Right atrium auricular region (tissue), 2 donors: Measurements from ENCODE around the gene PPP1CA. TPM values are rescaled to one million over a fixed set of nuclear protein-coding genes. Genes with fewer than 3 reads are reported as not detected.

Experiments
- DNase-seq: peaks from one replicate; pipeline ENCODE4 v3.0.0-alpha.2; 2019; ENCODE audit warnings: low spot score
- H3K27ac ChIP-seq, 2 donors: fragments of 200-600 bp; sonication (generic); 1 replicate in 1 of 2; 2 replicates in 1 of 2; pipeline ENCODE4 v1.5.1; 2016 to 2019
- H3K27me3 ChIP-seq, 2 donors: fragments of 200-600 bp; sonication (generic); one replicate each; pipeline versions ENCODE4 v1.5.1 to v1.6.0; 2017 to 2019
- H3K36me3 ChIP-seq: fragments of 200-600 bp; sonication (generic); one replicate; pipeline ENCODE4 v1.5.1; 2016
- H3K4me1 ChIP-seq, 2 donors: fragments of 200-600 bp; sonication (generic); one replicate each; pipeline versions ENCODE4 v1.5.1 to v1.6.0; 2017 to 2019
- H3K4me3 ChIP-seq, 2 donors: fragments of 200-600 bp; sonication (generic); 1 replicate in 1 of 2; 2 replicates in 1 of 2; pipeline ENCODE4 v1.5.1; 2017 to 2019; ENCODE audit warnings: mild to moderate bottlenecking in 1 of 2, moderate library complexity in 1 of 2
- H3K9me3 ChIP-seq, 2 donors: fragments of 200-600 bp; sonication (generic); one replicate each; pipeline ENCODE4 v1.5.1; 2019
- total RNA-seq, 2 donors: library from RNA; depleted of rRNA; stranded (reverse); fragments of >200 nt; gene quantifications; one replicate each; pipeline ENCODE4 v1.1.0, GENCODE V29; 2016
- TF ChIP-seq, protein P1 (sequence below), 2 donors: fragments of 200-600 bp; sonication (generic); IDR thresholded peaks; one replicate each; pipeline ENCODE4 v1.5.1; 2019; ENCODE audit warnings: antibody characterized with exemption in 2 of 2

The PPP1CA gene
- total RNA-seq, 2 donors from 2014 or later: 97.8 to 112 TPM

DNA sequence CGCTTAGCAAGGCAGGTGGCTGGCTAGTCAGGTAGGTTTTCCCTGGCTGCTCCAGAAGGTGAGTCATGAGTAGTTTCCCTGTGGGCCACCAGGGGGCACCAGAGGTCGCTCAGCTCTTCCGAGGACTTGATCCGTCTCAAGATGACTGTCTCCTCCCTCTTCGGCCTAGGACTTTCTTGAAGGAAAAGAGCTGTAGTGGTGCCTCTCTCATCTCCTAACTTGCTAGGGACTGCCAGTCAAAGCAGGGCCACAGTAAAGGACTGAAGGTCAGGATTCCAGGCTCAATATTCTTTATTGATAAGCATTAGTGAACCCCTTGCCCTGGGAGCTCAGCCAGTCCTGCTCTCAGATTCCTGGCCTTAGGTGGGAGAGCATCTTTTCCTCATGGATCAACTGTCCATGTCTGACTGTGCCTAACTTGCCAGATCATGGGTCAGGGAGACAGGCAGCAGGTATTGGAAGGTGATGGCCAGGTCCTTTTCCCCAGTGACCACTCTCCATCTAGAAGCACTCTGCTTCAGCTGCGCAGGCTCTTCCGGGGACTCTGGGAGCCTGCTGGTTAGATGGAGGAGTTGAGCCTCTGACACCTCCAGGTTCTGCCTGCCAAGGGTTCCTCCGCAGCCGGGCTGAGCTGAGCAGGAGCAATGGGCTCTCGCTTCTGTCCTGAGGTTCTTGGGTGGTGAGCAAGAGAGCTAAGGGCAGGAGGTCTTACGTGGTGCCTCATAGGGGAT, 50.2 kb downstream of the PPP1CA start:
- H3K4me1 ChIP-seq: peaks cover 0 to 68% of the 10 kb centered on the region in 2 donors
- no peaks in the 10 kb centered on the region for H3K9me3 ChIP-seq
- H3K27me3 ChIP-seq: no peaks in the 10 kb centered on the region
- H3K36me3 ChIP-seq: no peaks in the 10 kb centered on the region
- TF ChIP-seq, protein P1, sequence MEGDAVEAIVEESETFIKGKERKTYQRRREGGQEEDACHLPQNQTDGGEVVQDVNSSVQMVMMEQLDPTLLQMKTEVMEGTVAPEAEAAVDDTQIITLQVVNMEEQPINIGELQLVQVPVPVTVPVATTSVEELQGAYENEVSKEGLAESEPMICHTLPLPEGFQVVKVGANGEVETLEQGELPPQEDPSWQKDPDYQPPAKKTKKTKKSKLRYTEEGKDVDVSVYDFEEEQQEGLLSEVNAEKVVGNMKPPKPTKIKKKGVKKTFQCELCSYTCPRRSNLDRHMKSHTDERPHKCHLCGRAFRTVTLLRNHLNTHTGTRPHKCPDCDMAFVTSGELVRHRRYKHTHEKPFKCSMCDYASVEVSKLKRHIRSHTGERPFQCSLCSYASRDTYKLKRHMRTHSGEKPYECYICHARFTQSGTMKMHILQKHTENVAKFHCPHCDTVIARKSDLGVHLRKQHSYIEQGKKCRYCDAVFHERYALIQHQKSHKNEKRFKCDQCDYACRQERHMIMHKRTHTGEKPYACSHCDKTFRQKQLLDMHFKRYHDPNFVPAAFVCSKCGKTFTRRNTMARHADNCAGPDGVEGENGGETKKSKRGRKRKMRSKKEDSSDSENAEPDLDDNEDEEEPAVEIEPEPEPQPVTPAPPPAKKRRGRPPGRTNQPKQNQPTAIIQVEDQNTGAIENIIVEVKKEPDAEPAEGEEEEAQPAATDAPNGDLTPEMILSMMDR (IDR thresholded peaks at IDR 0.05): peak; percentile 68 to 94
- no peak for DNase-seq
- H3K27ac ChIP-seq: peak overlapping the region; percentile 99
- no peak overlapping the region for H3K4me3 ChIP-seq

DNA sequence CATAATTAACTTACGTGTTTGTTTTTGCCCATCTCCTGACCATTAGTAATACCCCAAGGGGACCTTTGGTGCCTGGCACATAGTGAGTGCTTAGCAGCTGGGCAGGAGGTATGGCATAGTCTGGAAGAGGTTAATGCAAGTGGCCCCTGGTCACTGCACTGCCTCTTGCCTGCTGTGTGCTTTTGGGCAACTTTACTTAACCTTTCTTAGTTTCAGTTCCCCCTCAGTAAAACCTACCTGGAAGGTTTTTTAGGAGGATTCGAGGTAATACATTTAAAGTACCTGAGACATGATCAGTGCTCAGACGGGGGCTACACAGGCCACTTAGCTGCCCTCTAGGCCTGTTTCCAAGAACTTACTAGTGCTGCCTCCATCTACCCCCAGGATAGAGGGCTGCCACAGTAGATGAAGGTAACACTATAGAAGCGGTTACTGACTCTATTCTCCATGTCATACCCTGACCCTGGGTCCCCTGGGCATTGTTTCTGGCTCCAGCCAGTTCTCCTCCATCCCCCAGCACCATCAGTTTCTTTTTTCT, 51.7 kb downstream of the PPP1CA start:
- Histone ChIP-seq H3K36me3 (no peaks in the 10 kb centered on the region), H3K9me3 (no peaks in the 10 kb centered on the region), H3K4me3 (no peak overlapping the region), H3K27ac (peak overlapping the region in 1 of 2 donors; percentile 54), H3K27me3 (no peaks in the 10 kb centered on the region), H3K4me1 (peaks cover 0 to 54% of the 10 kb centered on the region in 2 donors)
- no peak for DNase-seq
- TF ChIP-seq, protein P1 (IDR thresholded peaks at IDR 0.05): no peak

DNA sequence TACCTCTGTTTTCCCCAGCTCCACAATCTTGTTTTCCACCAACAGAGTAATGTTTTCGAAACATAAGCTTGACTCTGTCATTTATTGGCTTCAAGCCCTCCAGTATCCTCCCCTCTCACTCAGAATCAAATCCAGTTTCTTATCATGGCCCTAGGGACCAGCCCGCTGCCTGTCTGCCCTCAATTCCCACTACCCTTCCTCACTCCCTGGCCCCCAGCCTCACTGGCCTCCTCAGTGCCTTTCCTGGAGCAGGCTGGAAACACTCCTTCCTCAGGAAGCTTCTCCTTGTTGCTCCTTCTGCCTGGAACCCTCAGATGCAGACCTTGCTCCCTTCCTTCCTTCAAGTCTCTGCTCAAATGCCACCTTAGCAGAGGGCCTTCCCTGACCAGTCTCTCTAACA, 52.2 kb downstream of the PPP1CA start:
- no peak for DNase-seq
- TF ChIP-seq, protein P1 (IDR thresholded peaks at IDR 0.05): no peak
- H3K4me1 ChIP-seq: peaks cover 0 to 48% of the 10 kb centered on the region in 2 donors

DNA sequence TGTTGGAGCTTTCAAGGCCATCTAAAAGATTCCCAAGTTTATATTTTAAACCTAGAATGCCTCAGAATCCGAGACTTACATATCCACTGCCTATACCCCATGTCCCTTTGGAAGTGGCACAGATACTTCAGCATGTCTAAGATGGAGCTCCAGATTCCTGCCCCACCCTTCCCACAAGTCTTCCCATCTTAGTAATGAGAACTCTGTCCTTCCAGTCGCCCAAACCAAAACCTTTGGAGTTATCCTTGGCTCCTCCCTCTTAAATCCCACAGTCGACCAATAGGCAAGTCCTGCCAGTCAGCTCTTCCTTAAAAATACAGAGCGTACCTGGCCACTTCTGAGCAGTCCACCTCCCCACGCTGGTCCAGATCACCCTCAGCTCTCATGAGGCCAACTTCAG, 52.6 kb downstream of the PPP1CA start:
- Histone ChIP-seq H3K27ac (peak overlapping the region; percentile 24 to 54), H3K36me3 (no peaks in the 10 kb centered on the region), H3K9me3 (no peaks in the 10 kb centered on the region), H3K4me3 (no peak overlapping the region), H3K4me1 (peaks cover 0 to 44% of the 10 kb centered on the region in 2 donors), H3K27me3 (no peaks in the 10 kb centered on the region)
- DNase-seq: no peak
- TF ChIP-seq, protein P1 (IDR thresholded peaks at IDR 0.05): no peak

More for the DNA sequence above, 52.2 kb downstream of the PPP1CA start:
- H3K36me3 ChIP-seq: no peaks in the 10 kb centered on the region
- H3K9me3 ChIP-seq: no peaks in the 10 kb centered on the region
- H3K27me3 ChIP-seq: no peaks in the 10 kb centered on the region
- peak overlapping the region; percentile 24 to 54 for H3K27ac ChIP-seq
- H3K4me3 ChIP-seq: no peak overlapping the region

Other genes starting within 250 kb of the PPP1CA start
- 10 to 100 TPM; 52.7 to 55.9 TPM for gene GRK2, start 135.4 kb downstream of the PPP1CA start, total RNA-seq
- gene ANKRD13D, start 112.6 kb downstream of the PPP1CA start, total RNA-seq: 10 to 100 TPM; 14.1 to 14.9 TPM
- gene SSH3, start 98.3 kb downstream of the PPP1CA start, total RNA-seq: 10 to 100 TPM; 14.7 to 23.6 TPM
- 100 to 1,000 TPM; 115 to 136 TPM for gene POLD4, start 48.3 kb downstream of the PPP1CA start, total RNA-seq
- 10 to 100 TPM in 1 of 2 donors, 1 to 10 TPM in 1; 2.7 to 18.0 TPM for gene CLCF1, start 28.3 kb downstream of the PPP1CA start, total RNA-seq
- gene RAD9A, start 9.9 kb downstream of the PPP1CA start, total RNA-seq: 1 to 10 TPM; 6.2 to 6.5 TPM
- gene TBC1D10C, start 2.2 kb upstream of the PPP1CA start, total RNA-seq: 1 to 10 TPM in 1 of 2 donors, under 1 TPM in 1; 0.33 to 1.4 TPM
- 1 to 10 TPM; 9.7 to 9.9 TPM for gene CARNS1, start 13.8 kb upstream of the PPP1CA start, total RNA-seq
- gene RPS6KB2, start 26.6 kb upstream of the PPP1CA start, total RNA-seq: 10 to 100 TPM; 35.5 to 44.6 TPM
- gene PTPRCAP, start 35.8 kb upstream of the PPP1CA start, total RNA-seq: 1 to 10 TPM; 1.9 to 2.8 TPM
- 10 to 100 TPM; 16.0 to 25.5 TPM for gene CORO1B, start 41.6 kb upstream of the PPP1CA start, total RNA-seq
- not detected for gene GPR152, start 50.9 kb upstream of the PPP1CA start, total RNA-seq
- gene CABP4, start 53.5 kb upstream of the PPP1CA start, total RNA-seq: 1 to 10 TPM in 1 of 2 donors, not detected in 1; 1.3 TPM
- 100 to 1,000 TPM in 1 of 2 donors, 10 to 100 TPM in 1; 74.4 to 140 TPM for gene TMEM134, start 67.4 kb upstream of the PPP1CA start, total RNA-seq
- 10 to 100 TPM; 49.2 to 78.0 TPM for gene AIP, start 81.2 kb upstream of the PPP1CA start, total RNA-seq
- 10 to 100 TPM; 10.7 to 30.7 TPM for gene PITPNM1, start 103.5 kb upstream of the PPP1CA start, total RNA-seq
- gene CDK2AP2, start 106.3 kb upstream of the PPP1CA start, total RNA-seq: 10 to 100 TPM; 49.1 to 70.0 TPM
- not detected for gene CABP2, start 121.6 kb upstream of the PPP1CA start, total RNA-seq
- gene GSTP1, start 182.0 kb upstream of the PPP1CA start, total RNA-seq: 100 to 1,000 TPM; 249 to 944 TPM
- 100 to 1,000 TPM; 424 to 522 TPM for gene NDUFV1, start 205.1 kb upstream of the PPP1CA start, total RNA-seq
- 10 to 100 TPM; 29.8 to 78.6 TPM for gene NUDT8, start 228.1 kb upstream of the PPP1CA start, total RNA-seq
- gene TBX10, start 237.9 kb upstream of the PPP1CA start, total RNA-seq: not detected
- gene ACY3, start 248.9 kb upstream of the PPP1CA start, total RNA-seq: not detected